ENCODE results near the gene SLIT3. TPM values are rescaled to one million over a fixed set of nuclear protein-coding genes. Genes with fewer than 3 reads are reported as not detected.

SLIT3 gene
- total RNA-seq, 1 experiment from 2014 or later: 0.10 TPM

- DNase-seq (ENCODE audit: low read depth, low spot score) (no peak), ATAC-seq (no peak)
- no peak for TF ChIP-seq TCF7L2 (IDR thresholded peaks at IDR 0.05; ENCODE audit: borderline replicate concordance, extremely low read depth, insufficient read depth, insufficient read length)
- no peak for TF ChIP-seq EZH2 (IDR thresholded peaks at IDR 0.05)
- TF ChIP-seq CEBPB (IDR thresholded peaks at IDR 0.05; ENCODE audit: low read depth): no peak
- no peak for TF ChIP-seq ZBTB33 (IDR thresholded peaks at IDR 0.05; ENCODE audit: extremely low read depth, insufficient replicate concordance, low read length)
- no peak for TF ChIP-seq FOSL1 (IDR thresholded peaks at IDR 0.05; ENCODE audit: low read depth)
- ChIA-PET POLR2A (no interaction called here), CTCF (no interaction called here), RAD21 (ENCODE audit: low non-redundant PET in 1 of 2, low total read pairs in 2 of 2, uncharacterized antibody in 2 of 2, unreplicated experiment in 2 of 2) (no interaction called here)
- no peak overlapping the region for H3K27ac ChIP-seq (ENCODE audit: low read depth, low read length)
- H4K20me1 ChIP-seq (ENCODE audit: insufficient read depth): no peaks in the 10 kb centered on the region
- H3K4me2 ChIP-seq (ENCODE audit: low read length): no peak overlapping the region
- no peaks in the 10 kb centered on the region for H3K4me1 ChIP-seq (ENCODE audit: control insufficient read depth in 1 of 2, insufficient read depth in 2 of 2, low read length in 2 of 2)
- H3K36me3 ChIP-seq (ENCODE audit: control insufficient read depth in 1 of 2, insufficient read depth in 2 of 2, low read length in 2 of 2): no peaks in the 10 kb centered on the region
- H3K4me3 ChIP-seq (replicated peaks in 1 of 2; ENCODE audit: low read depth in 1 of 2, low read length in 2 of 2): no peak overlapping the region
- H3K27me3 ChIP-seq (ENCODE audit: insufficient read depth, low read length): peaks cover 21% of the 10 kb centered on the region; the same call in 1 of the 2 replicates
- no peaks in the 10 kb centered on the region for H3K9me3 ChIP-seq (ENCODE audit: control insufficient read depth in 1 of 2, insufficient read depth in 1 of 2, low read depth in 1 of 2, low read length in 2 of 2)
- H2AFZ ChIP-seq (ENCODE audit: low read depth, low read length, poor library complexity, severe bottlenecking): no peak overlapping the region
- BruUV-seq (replicated peaks): no TSS peak
- no peaks in the 10 kb centered on the region for H3K79me2 ChIP-seq (ENCODE audit: insufficient read depth, low read length)
- intact Hi-C loops (cut with micrococcal nuclease): no loop called here
- H3K9me2 ChIP-seq (ENCODE audit: insufficient read depth): no peaks in the 10 kb centered on the region
- H3K9ac ChIP-seq (ENCODE audit: low read length): no peak overlapping the region
Measured at GRCh38 chr5:169307646-169308045, 6.7 kb upstream of the SLIT3 start.

GRCh38 chr5:169305366-169305765 lies 4.4 kb upstream of the SLIT3 start:
- peaks cover 21% of the 10 kb centered on the region; the same call in 1 of the 2 replicates for H3K27me3 ChIP-seq (ENCODE audit: insufficient read depth, low read length)
- no peaks in the 10 kb centered on the region for H3K4me1 ChIP-seq (ENCODE audit: control insufficient read depth in 1 of 2, insufficient read depth in 2 of 2, low read length in 2 of 2)
- H3K4me2 ChIP-seq (ENCODE audit: low read length): no peak overlapping the region
- H3K36me3 ChIP-seq (ENCODE audit: control insufficient read depth in 1 of 2, insufficient read depth in 2 of 2, low read length in 2 of 2): no peaks in the 10 kb centered on the region
- no peaks in the 10 kb centered on the region for H4K20me1 ChIP-seq (ENCODE audit: insufficient read depth)
- no peak overlapping the region for H3K27ac ChIP-seq (ENCODE audit: low read depth, low read length)
- H3K9ac ChIP-seq (ENCODE audit: low read length): no peak overlapping the region
- no peaks in the 10 kb centered on the region for H3K79me2 ChIP-seq (ENCODE audit: insufficient read depth, low read length)
- H3K9me2 ChIP-seq (ENCODE audit: insufficient read depth): no peaks in the 10 kb centered on the region
- DNase-seq (ENCODE audit: low read depth, low spot score) (no peak), ATAC-seq (no peak)
- ChIA-PET RAD21 (ENCODE audit: low non-redundant PET in 1 of 2, low total read pairs in 2 of 2, uncharacterized antibody in 2 of 2, unreplicated experiment in 2 of 2) (no interaction called here), CTCF (interaction anchor here (1.5 kb wide), 1 partner anchor 318 kb away, joined by 3 read pairs; no protein-coding TSS in a partner anchor), POLR2A (no interaction called here)
- no peak overlapping the region for H3K4me3 ChIP-seq (replicated peaks in 1 of 2; ENCODE audit: low read depth in 1 of 2, low read length in 2 of 2)
- H2AFZ ChIP-seq (ENCODE audit: low read depth, low read length, poor library complexity, severe bottlenecking): no peak overlapping the region
- BruUV-seq (replicated peaks): no TSS peak
- intact Hi-C loops (cut with micrococcal nuclease): no loop called here
- no peaks in the 10 kb centered on the region for H3K9me3 ChIP-seq (ENCODE audit: control insufficient read depth in 1 of 2, insufficient read depth in 1 of 2, low read depth in 1 of 2, low read length in 2 of 2)
- TF ChIP-seq ELF1 (IDR thresholded peaks at IDR 0.05; ENCODE audit: borderline replicate concordance, low read depth): no peak
- TF ChIP-seq FOSL1 (IDR thresholded peaks at IDR 0.05; ENCODE audit: low read depth): no peak
- no peak for TF ChIP-seq YY1 (IDR thresholded peaks at IDR 0.05; ENCODE audit: extremely low read depth, insufficient replicate concordance, low read depth, low read length)
- TF ChIP-seq POLR2A (IDR thresholded peaks at IDR 0.05; ENCODE audit: borderline replicate concordance, extremely low read depth, insufficient read depth, insufficient read length): no peak
- TF ChIP-seq ZFX (IDR thresholded peaks at IDR 0.05): no peak
- TF ChIP-seq TCF7L2 (IDR thresholded peaks at IDR 0.05; ENCODE audit: borderline replicate concordance, extremely low read depth, insufficient read depth, insufficient read length): no peak
- no peak for TF ChIP-seq CTCF (IDR thresholded peaks at IDR 0.05 in 2 of 3, conservative IDR thresholded peaks at IDR 0.05 in 1 of 3; ENCODE audit: borderline replicate concordance in 1 of 3, insufficient read depth in 1 of 3, low read depth in 2 of 3, low read length in 2 of 3)
- TF ChIP-seq JUND (IDR thresholded peaks at IDR 0.05): no peak
- TF ChIP-seq REST (IDR thresholded peaks at IDR 0.05; ENCODE audit: low read depth): no peak
- TF ChIP-seq CBX3 (IDR thresholded peaks at IDR 0.05; ENCODE audit: low read depth): no peak

All from HCT116 (cell line).